A549 (cell line): ENCODE data around the gene LSM10. TPM values are rescaled to one million over a fixed set of nuclear protein-coding genes. Genes with fewer than 3 reads are reported as not detected.

Source experiments
- ATAC-seq, 2 experiments: fragments of 200-7000 bp in 1 of 2; fragments of >200 bp in 1 of 2; cut with Nextera tagmentation in 1 of 2; cut with Tn5 transposase in 1 of 2; 3 replicates each; pipeline versions ENCODE4 v1.8.0 to v1.9.1; 2018 to 2020; ENCODE audit warnings: mild to moderate bottlenecking in 1 of 2, moderate library complexity in 1 of 2
- CTCF ChIA-PET: fragments of 300-600 bp; sonication (Branson Sonifier 250); formaldehyde crosslinking; extraction: SDS; loops from one replicate; lab custom pipeline; 2021; ENCODE audit warnings: antibody characterized with exemption, inconsistent platforms; lab: Yijun Ruan, JAX
- POLR2A ChIA-PET: fragments of 350-600 bp; formaldehyde crosslinking; extraction: SDS; loops from one replicate; lab custom pipeline; 2021; ENCODE audit warnings: antibody characterized with exemption, inconsistent platforms; lab: Yijun Ruan, JAX
- DNase-seq, 2 experiments: peaks; one replicate each; pipeline versions ENCODE4 v3.0.0 to v3.0.0-alpha.2; 2011 to 2016; ENCODE audit warnings: low read depth in 1 of 2, low spot score in 1 of 2
- FAIRE-seq: peaks from 2 replicates; lab custom pipeline; 2011; peaks lifted over from hg19 to GRCh38; lab: Jason Lieb, UNC
- H3K27ac ChIP-seq, 2 experiments: fragments of >200 bp; sonication (Bioruptor Twin); formaldehyde crosslinking; 3 replicates each; pipeline ENCODE4 v1.5.1; 2016 to 2017
- H3K4me1 ChIP-seq: fragments of >200 bp; sonication (Bioruptor Twin); formaldehyde crosslinking; 3 replicates; pipeline ENCODE4 v1.6.1; 2016
- H3K4me2 ChIP-seq: fragments of >200 bp; sonication (Bioruptor Twin); formaldehyde crosslinking; 3 replicates; pipeline ENCODE4 v1.6.1; 2016
- H3K4me3 ChIP-seq: fragments of >200 bp; sonication (Bioruptor Twin); formaldehyde crosslinking; 3 replicates; pipeline ENCODE4 v1.5.1; 2016
- H3K9me3 ChIP-seq: fragments of >200 bp; sonication (Bioruptor Twin); formaldehyde crosslinking; 3 replicates; pipeline ENCODE4 v1.6.1; 2016
- CBX8 ChIP-seq: fragments of 200-600 bp; sonication (generic); IDR thresholded peaks from 2 replicates; pipeline ENCODE4 v1.6.1; 2016
- CEBPB ChIP-seq, 2 experiments: fragments of >200 bp in 1 of 2; sonication (Bioruptor Twin) in 1 of 2; formaldehyde crosslinking in 1 of 2; IDR thresholded peaks; 2 replicates each; pipeline ENCODE4 v1.6.1; 2012 to 2016
- EHF ChIP-seq: fragments of 250-450 bp; sonication (Bioruptor Pico); IDR thresholded peaks from 2 replicates; pipeline ENCODE4 v1.5.0; 2020; ENCODE audit warnings: mild to moderate bottlenecking
- EP300 ChIP-seq, 2 experiments: fragments of >200 bp; sonication (Bioruptor Twin); formaldehyde crosslinking; IDR thresholded peaks; 2 replicates in 1 of 2; 3 replicates in 1 of 2; pipeline ENCODE4 v1.6.1; 2016 to 2017
- FOSL2 ChIP-seq, 2 experiments: fragments of 450-650 bp in 1 of 2; fragments of >200 bp in 1 of 2; sonication (Bioruptor Twin) in 1 of 2; formaldehyde crosslinking; IDR thresholded peaks; 2 replicates each; pipeline versions ENCODE4 v1.5.0 to v1.6.1; 2016 to 2020; ENCODE audit warnings: mild to moderate bottlenecking in 1 of 2, moderate library complexity in 1 of 2
- FOXS1 ChIP-seq: fragments of 250-450 bp; sonication (Bioruptor Pico); IDR thresholded peaks from 2 replicates; pipeline ENCODE4 v1.5.0; 2020; ENCODE audit warnings: mild to moderate bottlenecking, moderate library complexity
- GATA3 ChIP-seq: IDR thresholded peaks from 2 replicates; pipeline ENCODE4 v1.6.1; 2012; ENCODE audit warnings: borderline replicate concordance
- HDAC2 ChIP-seq: fragments of 200-600 bp; sonication (generic); IDR thresholded peaks from 2 replicates; pipeline ENCODE4 v1.6.1; 2016
- HES2 ChIP-seq: fragments of >200 bp; sonication (Bioruptor Twin); formaldehyde crosslinking; IDR thresholded peaks from 2 replicates; pipeline ENCODE4 v1.6.1; 2016
- HEYL ChIP-seq: fragments of 250-450 bp; sonication (Bioruptor Pico); IDR thresholded peaks from 2 replicates; pipeline ENCODE4 v1.8.0; 2021; ENCODE audit warnings: mild to moderate bottlenecking, moderate library complexity
- JUN ChIP-seq, 2 experiments: fragments of >200 bp; sonication (Bioruptor Twin); formaldehyde crosslinking; IDR thresholded peaks; 2 replicates in 1 of 2; 3 replicates in 1 of 2; pipeline ENCODE4 v1.6.1; 2016 to 2017
- JUNB ChIP-seq: fragments of >200 bp; sonication (Bioruptor Twin); formaldehyde crosslinking; IDR thresholded peaks from 2 replicates; pipeline ENCODE4 v1.6.1; 2016
- KDM5A ChIP-seq: fragments of 200-600 bp; sonication (generic); IDR thresholded peaks from 2 replicates; pipeline ENCODE4 v1.6.1; 2016; ENCODE audit warnings: antibody characterized with exemption, mild to moderate bottlenecking
- MAX ChIP-seq: IDR thresholded peaks from 2 replicates; pipeline ENCODE4 v1.6.1; 2012
- PHF8 ChIP-seq: fragments of 200-600 bp; sonication (generic); IDR thresholded peaks from 2 replicates; pipeline ENCODE4 v1.6.1; 2016; ENCODE audit warnings: low read depth, mild to moderate bottlenecking, antibody characterized with exemption, moderate library complexity, borderline replicate concordance
- POLR2A ChIP-seq: IDR thresholded peaks from 2 replicates; pipeline ENCODE4 v1.6.1; 2012; ENCODE audit warnings: mild to moderate bottlenecking, low read length
- RAD21 ChIP-seq, 2 experiments: fragments of >200 bp in 1 of 2; sonication (Bioruptor Twin) in 1 of 2; formaldehyde crosslinking in 1 of 2; IDR thresholded peaks in 1 of 2; conservative IDR thresholded peaks in 1 of 2; 2 replicates in 1 of 2; 3 replicates in 1 of 2; pipeline ENCODE4 v1.6.1; 2012 to 2018; ENCODE audit warnings: inconsistent platforms in 1 of 2
- REST ChIP-seq: fragments of 200-600 bp; sonication (generic); IDR thresholded peaks from 2 replicates; pipeline ENCODE4 v1.6.1; 2016; ENCODE audit warnings: antibody characterized with exemption, mild to moderate bottlenecking, moderate library complexity
- TFCP2L1 ChIP-seq: fragments of 250-450 bp; sonication (Bioruptor Pico); IDR thresholded peaks from 2 replicates; pipeline ENCODE4 v1.5.0; 2021; ENCODE audit warnings: mild to moderate bottlenecking
- TP53 ChIP-seq: fragments of 250-450 bp; sonication (Bioruptor Pico); IDR thresholded peaks from 2 replicates; pipeline ENCODE4 v1.5.0; 2021; ENCODE audit warnings: mild to moderate bottlenecking, moderate library complexity
- ZSCAN20 ChIP-seq: fragments of 250-450 bp; sonication (Bioruptor Pico); IDR thresholded peaks from 2 replicates; pipeline ENCODE4 v1.8.0; 2022; ENCODE audit warnings: mild to moderate bottlenecking, moderate library complexity
- WGBS: methylation state at CpG from one replicate; pipeline ENCODE4 v1.1.6; 2017; ENCODE audit errors: missing lambda C conversion rate; 5-methylcytosine and 5-hydroxymethylcytosine counted together
- polyA plus RNA-seq, 4 experiments: library from polyadenylated mRNA; depleted of rRNA in 3 of 4; stranded (reverse); fragments of >200 nt; fragmentation: RNase III in 1 of 4; extraction: RNeasy Plus Mini Kit Qiagen cat#74134 plus additional on column Dnase treatment in 1 of 4; gene quantifications; 2 replicates in 3 of 4; 3 replicates in 1 of 4; pipeline ENCODE4 v1.2.3, GENCODE V29; 2011 to 2017
- TF ChIP-seq, protein P1 (sequence below): IDR thresholded peaks from 2 replicates; pipeline ENCODE4 v1.6.1; 2012
- TF ChIP-seq, protein P2 (sequence below): IDR thresholded peaks from 2 replicates; pipeline ENCODE4 v1.6.1; 2012; ENCODE audit warnings: low read depth, borderline replicate concordance

Gene LSM10
- polyA plus RNA-seq, 2 of the 4 experiments (the other 2 are of a cell fraction) = 40.7 to 44.3 TPM

- POLR2A ChIA-PET = interaction anchor here (0.6 to 3.7 kb wide), 10 partner anchors 10 to 238 kb away, joined by 3 to 40 read pairs (median 6); partner anchors contain the start of genes LSM10, OSCP1 and TRAPPC3
- H3K4me3 ChIP-seq = peak overlapping the region; percentile 63; the same call in 2 of the 3 replicates
- no peak for FAIRE-seq
These were observed 10.4 kb downstream of the LSM10 start for GRCh38 chr1:36387141-36387949.

GRCh38 chr1:36386265-36387140 lies 11.2 kb downstream of the LSM10 start:
- Histone ChIP-seq H3K4me3 (peak overlapping the region; percentile 63), H3K4me1 (peaks cover 28% of the 10 kb centered on the region), H3K9me3 (no peaks in the 10 kb centered on the region), H3K27ac (peak overlapping the region; percentile 96 to 100), H3K4me2 (peak overlapping the region; percentile 98)
- ChIA-PET CTCF (interaction anchor here (0.7 to 4.2 kb wide), 8 partner anchors 10 to 1297 kb away, joined by 3 to 25 read pairs (median 3); partner anchors contain the start of gene LSM10), POLR2A (interaction anchor here (0.7 to 3.7 kb wide), 10 partner anchors 11 to 237 kb away, joined by 3 to 40 read pairs (median 6); partner anchors contain the start of genes LSM10, OSCP1 and TRAPPC3)
- ATAC-seq (peak; percentile 86 to 90), DNase-seq (peak; percentile 96 to 98), FAIRE-seq (peak; percentile 49)
- under 1% methylated on average over 13 of the region's 14 CpGs for WGBS
- TF ChIP-seq FOSL2 (IDR thresholded peaks at IDR 0.05) = peak; percentile 96
- peak; percentile 99 for TF ChIP-seq FOSL2 (CRISPR knock-in tag; IDR thresholded peaks at IDR 0.05)
- TF ChIP-seq, protein P1, sequence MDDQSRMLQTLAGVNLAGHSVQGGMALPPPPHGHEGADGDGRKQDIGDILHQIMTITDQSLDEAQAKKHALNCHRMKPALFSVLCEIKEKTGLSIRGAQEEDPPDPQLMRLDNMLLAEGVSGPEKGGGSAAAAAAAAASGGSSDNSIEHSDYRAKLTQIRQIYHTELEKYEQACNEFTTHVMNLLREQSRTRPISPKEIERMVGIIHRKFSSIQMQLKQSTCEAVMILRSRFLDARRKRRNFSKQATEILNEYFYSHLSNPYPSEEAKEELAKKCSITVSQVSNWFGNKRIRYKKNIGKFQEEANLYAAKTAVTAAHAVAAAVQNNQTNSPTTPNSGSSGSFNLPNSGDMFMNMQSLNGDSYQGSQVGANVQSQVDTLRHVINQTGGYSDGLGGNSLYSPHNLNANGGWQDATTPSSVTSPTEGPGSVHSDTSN = 0 out of 2 replicates have a peak, but pooled peaks have one; percentile 19
- no peak for TF ChIP-seq FOXS1
- TF ChIP-seq HES2 = no peak
- 0 out of 2 replicates have a peak, but pooled peaks have one; percentile 13 for TF ChIP-seq TFCP2L1
- TF ChIP-seq HEYL (CRISPR knock-in tag) = no peak
- peak in 1 of 2 experiments; percentile 21; a peak in 1 of 5 replicates for TF ChIP-seq RAD21 (conservative IDR thresholded peaks at IDR 0.05 in 1 of 2, IDR thresholded peaks at IDR 0.05 in 1 of 2)
- TF ChIP-seq ZSCAN20 = no peak
- TF ChIP-seq JUNB = peak; percentile 81
- peak; percentile 52 for TF ChIP-seq POLR2A
- peak; percentile 83 to 98 for TF ChIP-seq CEBPB (IDR thresholded peaks at IDR 0.05)
- no peak for TF ChIP-seq EHF
- no peak for TF ChIP-seq CBX8
- TF ChIP-seq MAX = peak; percentile 90
- TF ChIP-seq JUN (IDR thresholded peaks at IDR 0.05) = peak; percentile 82 to 84; a peak in 4 of 5 replicates
- TF ChIP-seq HDAC2 = no peak
- peak; percentile 56; the same call in 1 of the 2 replicates for TF ChIP-seq GATA3
- TF ChIP-seq, protein P2, sequence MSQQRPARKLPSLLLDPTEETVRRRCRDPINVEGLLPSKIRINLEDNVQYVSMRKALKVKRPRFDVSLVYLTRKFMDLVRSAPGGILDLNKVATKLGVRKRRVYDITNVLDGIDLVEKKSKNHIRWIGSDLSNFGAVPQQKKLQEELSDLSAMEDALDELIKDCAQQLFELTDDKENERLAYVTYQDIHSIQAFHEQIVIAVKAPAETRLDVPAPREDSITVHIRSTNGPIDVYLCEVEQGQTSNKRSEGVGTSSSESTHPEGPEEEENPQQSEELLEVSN = peak; percentile 67; the same call in 1 of the 2 replicates
- peak; percentile 24 to 66; a peak in 3 of 5 replicates for TF ChIP-seq EP300 (IDR thresholded peaks at IDR 0.05)
- 0 out of 2 replicates have a peak, but pooled peaks have one; percentile 23 for TF ChIP-seq PHF8
- no peak for TF ChIP-seq KDM5A
- TF ChIP-seq TP53 (CRISPR knock-in tag) = no peak

More at GRCh38 chr1:36387141-36387949, 10.4 kb downstream of the LSM10 start:
- CTCF ChIA-PET = interaction anchor here (1.0 to 4.2 kb wide), 7 partner anchors 9 to 1296 kb away, joined by 3 to 25 read pairs (median 3); partner anchors contain the start of gene LSM10
- TF ChIP-seq REST (no peak), CEBPB (IDR thresholded peaks at IDR 0.05) (peak in 1 of 2 experiments; percentile 26; a peak in 1 of 4 replicates)
- peak overlapping the region; percentile 98 for H3K4me2 ChIP-seq
- DNase-seq (no peak), ATAC-seq (no peak)
- 72% methylated on average over 10 of the region's 10 CpGs for WGBS
- peaks cover 28% of the 10 kb centered on the region for H3K4me1 ChIP-seq
- no peaks in the 10 kb centered on the region for H3K9me3 ChIP-seq
- H3K27ac ChIP-seq = peak overlapping the region; percentile 96 to 100
